NCI-H1930 (cell line): ENCODE results near the gene TNPO2.
"Not testable (repeated sequence)": the region's sequence is repeated elsewhere in the genome, so short reads cannot be mapped to it uniquely, and the experiment has no call there.

ENCODE experiments used
- DNase-seq, 2 experiments: peaks; one replicate each; lab custom pipeline; 2025; lab: John Stamatoyannopoulos, UW

Gene TNPO2

DNA sequence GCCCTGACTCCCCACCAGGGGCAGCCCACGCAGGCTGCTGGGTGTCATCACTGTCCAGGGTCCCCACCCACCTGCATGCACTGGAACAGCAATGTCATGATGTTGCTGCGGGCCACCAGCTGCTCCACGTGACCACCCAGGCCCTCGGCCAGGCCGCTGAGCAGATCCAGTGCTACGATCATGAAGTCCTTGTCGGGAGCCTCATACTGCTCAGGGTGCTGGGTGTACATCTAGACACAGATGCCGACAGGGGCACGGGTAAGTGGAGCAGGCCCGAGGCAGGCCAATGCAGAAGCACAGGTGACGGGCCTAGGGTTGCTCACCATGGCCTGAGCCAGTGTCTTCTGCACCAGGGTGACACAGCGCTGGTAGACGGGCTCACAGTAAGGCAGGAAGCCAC is 18.6 kb downstream of the TNPO2 start:
- DNase-seq, result no peak

DNA sequence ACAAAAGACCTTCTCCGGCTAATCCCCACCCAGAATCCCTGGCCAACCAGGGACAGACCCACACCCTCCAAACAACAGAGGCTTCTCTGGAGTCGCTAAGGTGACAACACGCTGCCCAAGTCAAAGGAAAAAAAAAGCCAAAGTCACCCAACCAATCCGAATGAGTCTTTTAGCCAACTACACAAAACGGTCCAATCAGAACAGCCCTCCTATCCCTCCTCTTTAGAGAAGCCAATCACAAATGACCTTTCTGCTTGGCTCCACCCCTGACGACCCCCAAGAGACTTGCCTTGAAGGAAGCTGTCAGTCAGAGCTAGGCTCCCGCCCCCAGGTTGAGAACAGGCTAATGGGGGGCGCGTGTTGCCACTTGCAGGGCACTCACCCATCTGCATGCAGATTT is 20.7 kb downstream of the TNPO2 start:
- DNase-seq, result peak in 1 of 2 experiments; percentile 52

DNA sequence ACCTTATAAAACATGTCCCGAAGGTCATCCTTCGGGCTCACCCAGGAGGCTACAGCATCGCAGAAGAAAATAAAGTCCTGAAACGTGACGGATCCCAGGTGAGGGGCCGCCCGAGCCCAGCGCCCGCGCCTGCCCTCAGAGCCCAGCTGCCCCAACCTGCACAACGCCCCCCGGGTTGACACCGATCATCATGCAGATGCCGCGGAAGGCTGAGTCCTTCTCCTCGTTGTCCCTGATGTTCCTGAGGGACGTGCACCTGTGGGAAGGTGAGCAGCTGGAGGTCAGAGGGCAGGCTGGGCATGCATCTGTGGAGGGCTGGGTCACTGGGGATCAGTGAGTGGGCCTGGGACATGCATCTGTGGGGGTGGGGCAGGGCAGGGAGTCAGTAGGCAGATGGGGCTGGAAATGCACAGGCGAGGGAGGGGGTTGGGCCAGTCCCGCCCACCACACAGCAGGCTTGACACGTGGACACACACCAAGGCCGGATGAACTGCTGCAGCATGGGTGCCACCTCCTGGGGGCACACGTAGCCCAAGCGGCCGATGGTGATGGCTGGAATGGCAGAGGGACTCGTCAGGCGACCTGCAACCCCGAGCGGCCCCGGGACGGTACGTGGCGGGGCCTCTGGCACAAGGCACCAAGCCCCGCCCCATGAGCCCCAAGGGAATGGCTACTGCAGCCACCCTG is 22.0 kb downstream of the TNPO2 start:
- no peak for DNase-seq

DNA sequence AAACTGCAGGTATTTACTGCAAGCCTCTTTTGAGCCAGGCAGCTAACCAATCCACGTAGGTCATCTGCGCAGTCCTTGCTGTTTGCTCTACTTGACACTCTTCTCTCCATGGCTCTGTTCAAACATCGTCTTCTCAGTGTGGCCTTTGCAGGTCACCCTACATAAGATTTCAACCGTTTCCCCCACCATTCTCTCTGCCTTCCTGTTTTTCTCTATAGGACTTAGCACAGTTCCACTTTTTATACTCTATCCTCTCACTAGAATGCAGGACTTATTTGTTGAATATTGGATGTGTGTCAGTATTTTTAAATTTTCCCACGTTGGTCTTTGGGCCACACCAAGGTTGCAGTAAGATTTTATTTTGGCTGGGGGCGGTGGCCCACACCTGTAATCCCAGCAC is 25.6 kb downstream of the TNPO2 start:
- DNase-seq, result no peak

DNA sequence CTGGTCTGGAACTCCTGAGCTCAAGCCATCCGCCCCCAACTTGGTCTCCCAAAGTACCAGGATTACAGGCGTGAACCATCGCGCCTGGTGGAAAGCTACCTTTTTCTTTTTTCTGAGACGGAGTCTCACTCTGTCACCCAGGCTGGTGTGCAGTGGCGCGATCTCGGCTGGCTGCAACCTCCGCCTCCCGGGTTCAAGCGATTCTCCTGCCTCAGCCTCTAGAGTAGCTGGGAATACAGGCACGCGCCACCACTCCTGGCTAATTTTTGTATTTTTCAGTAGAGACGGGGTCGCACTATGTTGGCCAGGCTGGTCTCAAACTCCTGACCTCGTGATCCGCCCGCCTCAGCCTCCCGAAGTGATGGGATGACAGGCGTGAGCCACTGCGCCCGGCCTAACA is 26.3 kb downstream of the TNPO2 start:
- not testable (repeated sequence) for DNase-seq

DNA sequence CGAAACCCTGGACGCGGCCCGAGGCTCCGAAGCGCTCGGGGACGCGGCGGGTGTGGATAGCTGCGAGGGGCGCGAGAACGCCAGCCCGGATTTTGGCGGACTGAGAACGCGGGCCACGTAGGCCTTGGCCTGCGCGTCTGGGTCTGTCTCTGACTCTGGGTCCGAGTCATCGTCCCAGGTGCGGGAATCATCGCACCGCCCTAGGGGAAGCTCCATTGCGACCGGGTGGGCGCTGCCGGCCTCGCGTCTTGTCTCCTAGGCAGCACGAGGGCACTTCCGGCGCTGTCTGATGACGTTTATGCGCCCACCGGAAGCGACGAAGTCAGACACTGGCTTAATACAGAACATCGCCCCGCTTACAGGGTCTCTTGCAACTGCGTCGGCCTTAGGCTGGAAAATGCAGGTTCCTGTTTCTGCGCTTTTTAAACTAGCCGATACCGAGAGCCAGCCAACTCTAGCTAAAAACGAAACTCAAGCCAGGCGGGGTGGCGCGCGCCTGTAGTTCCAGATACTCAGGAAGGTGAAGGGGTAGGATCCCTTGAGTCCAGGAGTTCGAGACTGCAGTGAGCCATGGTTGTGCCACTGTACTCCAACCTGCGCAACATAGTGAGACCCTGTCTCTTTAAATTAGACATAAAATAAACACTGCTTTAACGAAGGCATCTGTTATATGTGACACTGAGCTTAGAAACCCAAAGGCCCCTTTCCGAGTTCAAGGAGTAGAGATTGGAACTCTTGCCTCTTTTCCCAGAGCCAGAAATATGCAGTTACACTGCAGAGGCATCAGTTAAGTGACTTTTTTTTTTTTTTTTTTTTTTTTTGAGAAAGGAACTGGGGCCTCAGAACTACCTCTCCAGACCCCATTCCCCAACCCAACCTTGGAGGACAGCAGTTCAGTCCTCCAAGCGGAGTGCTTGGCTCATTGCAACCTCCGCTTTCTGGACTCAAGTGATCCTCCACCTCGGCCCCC is 27.1 kb downstream of the TNPO2 start, which contains the start of gene FBXW9:
Gene FBXW9, minus strand, starts transcription at position 266 of the 970 bp plus-strand sequence. Its CDS starts 50 bp downstream, at position 216.
- peak; percentile 82 to 91 for DNase-seq

DNA sequence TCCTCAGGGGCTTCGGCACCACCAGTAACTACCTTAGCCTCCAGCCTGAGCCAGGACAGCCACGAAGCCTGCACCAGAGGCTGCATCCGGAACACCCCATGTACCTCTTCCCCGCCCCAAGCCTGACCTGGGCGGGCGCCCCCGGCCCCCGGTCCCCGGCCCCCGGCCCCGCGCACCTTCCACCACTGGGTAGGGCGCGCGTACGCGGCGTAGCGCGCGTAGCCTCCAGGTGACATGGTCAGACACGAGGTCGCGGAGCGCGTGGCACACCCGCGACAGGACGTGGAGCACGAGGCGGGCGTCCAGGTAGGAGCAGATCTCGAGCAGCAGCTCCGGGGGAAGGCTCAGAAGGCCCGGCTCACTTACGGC is 27.8 kb downstream of the TNPO2 start:
- DNase-seq, result no peak

DNA sequence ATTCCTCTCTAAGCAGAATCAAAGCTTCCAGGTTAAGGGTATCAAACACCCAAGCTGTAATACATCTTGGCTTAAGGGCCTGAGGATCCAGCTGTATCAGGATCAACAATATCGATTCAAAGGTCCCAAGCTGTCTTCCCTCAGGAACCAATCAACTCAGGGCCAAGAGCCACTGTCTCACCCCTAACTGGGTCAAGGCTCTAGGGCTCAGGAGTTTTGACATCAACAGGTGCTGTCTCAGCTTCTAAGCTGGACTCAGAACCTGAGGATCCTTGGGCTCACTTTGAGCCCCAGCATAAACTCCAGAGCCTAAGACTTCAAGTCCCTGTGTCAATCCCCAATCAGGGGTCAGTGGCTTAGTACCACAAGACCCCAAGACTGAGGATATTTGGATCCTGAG is 28.2 kb downstream of the TNPO2 start:
- no peak for DNase-seq

DNA sequence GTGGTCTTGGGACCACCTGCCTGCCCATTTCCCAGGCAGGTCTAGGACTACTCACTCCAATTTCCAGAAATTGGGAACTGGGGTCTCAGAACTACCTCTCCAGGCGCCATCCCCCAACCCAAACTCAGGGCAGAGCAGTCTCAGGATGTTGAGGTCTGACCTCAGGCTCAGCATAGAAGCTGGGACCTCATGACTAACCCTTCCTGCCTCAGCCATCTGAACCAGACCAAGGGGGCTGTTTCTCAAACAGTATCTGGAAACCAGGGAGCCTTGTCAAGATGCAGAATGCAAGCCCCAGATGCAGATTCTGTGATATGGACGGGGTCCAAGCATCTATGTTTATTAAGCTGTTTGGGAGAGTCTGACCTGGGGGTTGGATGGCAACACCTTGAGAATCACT is 28.6 kb downstream of the TNPO2 start:
- DNase-seq, result no peak

DNA sequence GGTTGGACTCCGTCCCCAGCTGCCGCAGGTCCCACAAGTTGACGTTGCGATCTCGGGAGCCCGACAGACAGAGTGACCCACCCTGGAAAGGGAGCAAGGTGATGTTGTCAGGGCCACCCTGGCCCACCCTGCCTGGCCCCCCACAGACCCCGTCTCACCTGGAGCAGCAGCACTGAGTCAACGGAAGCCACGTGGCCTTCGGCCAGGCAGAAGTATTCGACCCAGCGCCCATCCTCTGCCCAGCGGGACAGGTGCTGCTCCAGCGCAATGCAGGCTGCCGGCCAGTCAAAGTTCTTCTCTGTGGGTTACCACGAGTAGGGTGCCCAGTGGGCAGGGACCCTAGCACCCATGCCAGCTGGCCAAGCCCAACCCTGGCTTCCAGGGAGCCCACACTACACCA is 29.1 kb downstream of the TNPO2 start:
- no peak for DNase-seq

DNA sequence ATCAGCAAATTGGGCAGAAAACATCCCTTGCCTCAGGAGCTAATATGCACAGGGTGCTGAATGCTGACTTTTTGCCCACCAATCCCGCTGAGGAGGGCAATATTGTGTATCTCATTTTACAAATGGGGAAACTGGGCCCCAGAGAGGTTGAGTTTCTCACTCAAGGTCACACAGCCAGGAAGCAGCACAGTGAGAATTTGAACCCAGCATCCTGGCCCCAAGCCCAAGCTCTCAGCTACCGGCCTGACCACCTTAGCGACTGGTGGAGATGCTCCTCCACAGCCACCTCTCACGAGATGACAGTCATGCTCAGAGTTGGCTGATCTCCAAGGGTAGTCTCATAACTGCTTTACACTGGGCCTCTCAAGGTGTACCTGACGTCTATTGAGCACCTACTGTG is 30.8 kb downstream of the TNPO2 start:
- no peak for DNase-seq

DNA sequence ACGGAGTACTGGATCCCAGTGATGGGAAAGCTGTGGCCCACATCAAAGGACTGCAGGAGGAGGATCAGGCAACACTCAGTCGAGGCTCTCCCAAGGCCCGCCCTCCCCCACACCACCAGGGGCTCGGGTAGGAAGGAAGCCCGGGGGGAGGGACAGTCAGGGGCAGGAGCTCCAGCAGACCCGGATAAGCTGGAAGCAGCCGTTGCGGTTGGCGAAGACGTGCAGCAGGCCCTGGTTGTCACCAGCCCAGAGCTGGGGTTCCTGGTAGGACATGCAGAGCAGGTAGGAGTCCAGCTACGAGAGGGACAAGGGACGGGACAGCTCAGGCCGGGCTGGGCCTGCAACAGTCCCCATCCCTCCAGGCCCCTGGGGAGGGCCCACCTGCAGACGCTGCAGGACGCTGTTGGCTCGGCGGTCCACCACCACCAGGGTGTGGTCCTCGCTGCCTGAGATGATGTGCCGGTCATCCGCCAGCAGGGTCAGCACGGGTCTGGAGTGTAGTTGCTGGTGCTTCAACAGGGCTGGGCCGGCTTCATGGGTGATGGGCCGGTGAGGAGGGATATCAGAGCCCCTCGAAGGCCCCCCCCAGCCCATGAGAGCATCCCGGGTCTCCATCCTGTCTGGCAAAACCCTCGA is 34.0 kb downstream of the TNPO2 start:
- no peak for DNase-seq

DNA sequence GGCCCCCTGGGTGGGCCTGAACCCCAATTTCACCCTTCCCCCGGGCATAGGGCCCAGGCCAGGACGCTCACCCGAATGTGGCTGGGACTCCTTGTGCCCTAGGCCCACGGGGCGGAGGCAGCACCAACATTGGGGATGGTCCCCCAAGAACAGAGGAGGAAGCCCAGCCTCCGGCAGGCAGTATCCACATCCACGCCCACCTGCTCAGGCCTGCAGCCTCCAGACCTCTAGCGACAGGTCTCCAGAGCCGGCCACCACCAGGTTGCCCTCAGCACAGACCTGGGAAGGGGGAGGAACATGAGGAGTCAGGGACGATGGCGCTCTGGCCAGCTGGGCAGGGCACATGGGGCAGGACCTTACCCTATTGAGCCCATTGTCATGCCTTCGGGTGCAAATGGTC is 34.7 kb downstream of the TNPO2 start:
- no peak for DNase-seq

DNA sequence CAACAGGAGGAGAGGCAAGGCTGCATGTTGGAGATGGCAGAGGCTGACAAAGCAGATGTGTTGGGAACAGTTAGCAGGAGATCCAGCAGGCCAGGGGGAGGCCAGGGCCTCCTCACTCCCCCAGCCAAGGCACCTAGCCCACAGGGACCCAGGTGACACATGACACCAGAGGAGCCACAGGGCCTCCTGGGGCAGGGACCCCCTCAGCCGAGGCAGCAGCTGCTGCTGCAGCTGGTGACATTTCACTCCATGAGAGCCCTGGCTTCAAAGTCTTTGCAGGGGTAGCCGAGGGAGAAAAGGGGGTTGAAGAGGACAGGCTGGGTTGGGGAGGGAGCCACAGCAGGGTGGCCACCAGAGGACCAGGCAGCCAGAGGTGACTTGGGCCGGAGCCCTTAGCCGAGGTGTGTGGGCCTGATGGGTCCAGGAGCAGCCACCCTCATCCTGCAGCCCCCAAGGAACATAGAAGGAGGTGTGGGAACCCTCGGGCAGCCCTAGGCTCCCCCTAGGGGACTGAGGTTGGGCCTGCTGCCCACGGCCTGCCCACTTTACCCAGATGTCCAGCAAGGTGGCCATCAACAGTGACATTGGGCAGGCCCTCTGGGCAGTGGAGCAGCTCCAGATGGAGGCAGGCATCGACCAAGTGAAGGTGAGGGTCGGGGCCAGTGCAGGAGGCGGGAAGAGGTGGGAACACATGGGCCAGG is 36.1 kb downstream of the TNPO2 start, which contains the start of gene GNG14:
Gene GNG14, plus strand, starts transcription at position 503 of the 701 bp plus-strand sequence. Its CDS starts 51 bp downstream, at position 554.
- DNase-seq, result no peak

DNA sequence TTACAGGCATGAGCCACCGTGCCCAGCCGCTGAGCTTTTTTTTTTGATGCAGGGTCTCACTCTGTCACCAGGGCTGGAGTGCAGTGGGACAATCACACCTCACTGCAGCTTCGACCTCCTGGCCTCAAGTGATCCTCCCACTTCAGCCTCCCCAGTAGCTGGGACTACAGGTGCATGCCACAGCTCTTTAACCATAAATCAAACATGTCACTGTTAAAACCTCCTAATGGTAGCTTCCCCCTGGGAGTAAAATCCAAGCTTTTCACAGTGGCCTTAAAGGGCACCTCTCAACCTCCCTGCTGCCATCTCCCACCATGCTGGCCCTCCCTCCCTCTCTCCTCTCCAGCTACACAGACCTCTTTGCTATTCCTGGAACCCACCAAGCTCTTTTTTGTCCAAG is 37.9 kb downstream of the TNPO2 start:
- DNase-seq, result no peak

DNA sequence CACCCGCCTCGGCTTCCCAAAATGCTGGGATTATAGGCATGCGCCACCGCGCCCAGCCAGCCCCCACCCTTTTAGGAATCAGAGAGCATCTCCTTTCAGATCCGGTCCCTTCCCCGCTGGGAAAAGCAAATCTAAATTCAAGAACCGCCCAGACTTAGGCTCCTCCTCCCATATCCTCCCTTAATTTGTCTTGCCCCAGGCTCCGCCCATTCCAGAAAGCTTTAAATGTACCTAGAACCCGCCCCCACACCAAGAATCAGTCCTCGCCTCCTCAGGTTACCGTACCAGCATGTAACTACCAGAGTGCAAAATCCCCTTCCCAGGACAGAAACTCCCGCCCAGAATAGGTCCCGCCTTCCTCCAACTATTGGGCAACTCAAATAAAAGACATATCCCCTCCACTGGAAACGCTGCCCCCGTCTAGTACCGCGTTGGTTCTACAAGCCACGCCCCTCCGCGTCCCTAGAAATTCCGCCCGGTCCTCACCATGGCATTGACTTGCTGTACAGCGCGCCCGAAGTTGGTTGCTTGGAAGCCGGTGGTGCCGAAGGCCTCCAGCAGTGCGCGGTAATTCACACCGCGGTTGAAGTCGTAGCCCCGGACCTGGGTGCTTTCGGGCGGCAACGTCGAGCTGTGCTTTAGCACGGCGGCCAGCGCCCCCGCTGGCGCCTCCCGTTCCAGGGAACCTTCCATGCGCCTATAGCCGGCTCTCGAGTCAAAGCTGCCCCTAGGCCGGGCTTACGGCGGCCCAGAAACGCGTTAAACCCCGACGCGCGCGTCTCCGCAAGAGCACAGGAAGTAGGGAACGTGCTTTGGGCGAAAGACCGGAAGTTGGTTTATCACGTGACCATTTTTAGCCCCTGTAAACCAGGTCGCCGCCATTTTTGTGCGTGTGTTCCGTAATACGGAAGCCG is 42.4 kb downstream of the TNPO2 start, which contains the start of gene DHPS:
Gene DHPS, minus strand, starts transcription at position 807 of the 914 bp plus-strand sequence. Its CDS starts 114 bp downstream, at position 693.
- peak; percentile 83 to 92 for DNase-seq

DNA sequence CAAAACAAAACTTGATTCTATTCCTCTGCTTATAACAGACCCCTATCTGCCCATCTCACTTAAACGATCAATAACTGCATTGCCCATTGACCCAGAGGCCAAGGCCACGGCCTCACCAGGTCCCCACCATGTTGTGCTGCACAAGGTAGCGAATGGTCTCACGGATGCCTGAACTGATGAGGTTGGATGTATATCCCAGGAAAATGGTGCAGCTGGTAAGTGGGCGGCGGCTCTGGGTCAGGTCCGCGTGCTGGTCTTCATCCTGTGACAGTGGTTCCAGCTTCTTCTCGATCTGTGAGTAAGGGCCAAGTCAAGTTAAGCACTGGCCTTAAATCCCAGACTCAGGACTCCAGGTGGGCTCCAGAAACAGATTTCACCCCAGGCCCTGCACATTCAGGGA is 43.7 kb downstream of the TNPO2 start:
- DNase-seq, result no peak

DNA sequence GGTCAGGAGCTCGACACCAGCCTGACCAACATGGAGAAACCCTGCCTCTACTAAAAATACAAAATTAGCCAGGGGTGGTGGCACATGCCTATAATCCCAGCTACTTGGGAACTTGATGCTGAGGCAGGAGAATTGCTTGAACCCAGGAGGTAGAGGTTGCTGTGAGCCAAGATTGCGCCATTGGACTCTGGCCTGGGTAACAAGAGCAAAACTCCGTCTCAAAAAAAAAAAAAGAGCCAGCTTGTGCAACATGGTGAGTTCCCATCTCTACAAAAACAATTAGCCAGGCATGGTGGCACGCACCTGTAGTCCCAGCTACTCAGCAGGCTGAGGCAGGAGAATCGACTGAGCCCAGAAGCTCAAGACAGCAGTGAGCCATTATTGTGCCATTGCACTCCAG is 45.7 kb downstream of the TNPO2 start:
- not testable (repeated sequence) for DNase-seq

DNA sequence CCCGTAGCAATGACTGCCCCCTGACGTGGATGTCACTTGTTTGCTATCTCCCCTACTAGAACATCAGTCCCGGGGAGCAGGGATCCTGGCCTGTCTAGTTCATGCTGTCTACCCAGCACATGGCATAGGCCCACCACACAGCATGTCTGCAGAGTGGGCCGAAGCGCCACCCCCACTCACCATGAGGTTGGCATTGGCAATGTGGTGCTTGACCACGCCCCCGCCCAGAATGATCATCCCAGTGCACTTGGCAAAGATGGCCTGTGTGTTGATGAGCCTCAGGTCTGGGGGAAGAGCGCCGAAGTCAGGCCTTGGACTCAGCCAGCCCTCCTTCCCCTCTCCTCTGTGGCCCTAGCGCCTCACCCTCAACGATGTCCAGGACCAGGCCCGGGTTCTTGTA is 46.8 kb downstream of the TNPO2 start:
- no peak for DNase-seq

DNA sequence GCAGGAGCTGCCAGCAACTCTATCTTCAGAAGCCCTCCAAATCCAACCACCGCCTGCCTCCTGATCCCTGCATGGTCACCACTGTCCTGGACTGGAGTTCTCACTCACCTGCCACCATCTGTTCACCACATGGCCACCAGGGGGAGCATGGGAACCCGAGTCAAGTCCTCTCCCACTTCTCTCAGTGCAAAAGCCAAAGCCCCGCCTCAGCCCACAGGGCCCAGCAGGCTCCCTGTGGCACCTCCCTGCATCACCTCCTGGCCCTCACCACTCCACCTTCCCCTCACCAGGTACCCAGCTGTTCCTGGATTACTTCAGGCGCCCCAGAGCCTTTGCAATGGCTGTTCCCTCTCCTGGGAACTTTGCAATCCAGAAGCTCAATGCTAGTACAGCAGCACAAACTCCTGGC is 47.3 kb downstream of the TNPO2 start:
- peak; percentile 36 to 69 for DNase-seq

DNA sequence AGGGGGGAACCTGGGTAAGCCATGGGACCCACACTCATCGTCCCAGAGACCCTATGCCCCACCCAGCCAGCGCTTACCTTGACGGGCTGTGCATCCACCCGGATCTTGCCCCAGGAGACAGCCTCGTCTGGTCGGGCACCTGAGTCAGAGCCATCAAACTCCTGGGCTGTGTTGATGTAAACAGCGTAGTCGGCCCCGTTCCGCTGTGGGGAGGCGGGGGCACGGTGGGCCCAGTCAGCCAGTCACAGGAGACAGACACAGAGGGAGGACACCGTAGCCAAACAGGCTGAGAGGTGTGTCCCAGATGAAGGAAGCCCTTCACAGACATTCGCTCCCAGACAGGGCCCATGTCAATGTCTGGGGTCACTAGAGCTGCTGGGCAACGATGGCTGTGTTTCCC is 47.8 kb downstream of the TNPO2 start:
- no peak for DNase-seq
